Activated naive CD4-positive, alpha-beta T cell treated with anti-CD3 and anti-CD28 coated beads for 36 hours (primary cell): ENCODE data around the gene TRIM56. TPM values are rescaled to one million over a fixed set of nuclear protein-coding genes. Genes with fewer than 3 reads are reported as not detected.
"Not testable (repeated sequence)": the region's sequence is repeated elsewhere in the genome, so short reads cannot be mapped to it uniquely, and the experiment has no call there.

Experiments
- CTCF ChIA-PET: fragments of 350-600 bp; sonication (Branson Sonifier 250); formaldehyde crosslinking; loops from one replicate; lab custom pipeline; 2021; ENCODE audit warnings: antibody characterized with exemption; lab: Charles Lee
- DNase-seq: peaks from one replicate; pipeline ENCODE4 v3.0.0-alpha.2; 2020
- H3K27ac Mint-ChIP-seq: one replicate; pipeline ENCODE4 v1.8.0; 2021; ENCODE audit warnings: mild to moderate bottlenecking, mixed read lengths
- H3K27me3 Mint-ChIP-seq: one replicate; pipeline ENCODE4 v1.8.0; 2021; ENCODE audit warnings: low read depth, mixed read lengths
- H3K36me3 Mint-ChIP-seq: one replicate; pipeline ENCODE4 v1.8.0; 2021; ENCODE audit warnings: low read depth, mixed read lengths
- H3K4me1 Mint-ChIP-seq: one replicate; pipeline ENCODE4 v1.8.0; 2021; ENCODE audit warnings: low read depth, mixed read lengths
- H3K4me3 Mint-ChIP-seq: one replicate; pipeline ENCODE4 v1.8.0; 2021; ENCODE audit warnings: mild to moderate bottlenecking, moderate library complexity, mixed read lengths
- H3K9me3 Mint-ChIP-seq: one replicate; pipeline ENCODE4 v1.8.0; 2021; ENCODE audit warnings: mixed read lengths
- intact Hi-C: fragments of 100-400 bp; cut with micrococcal nuclease; formaldehyde crosslinking; loops from one replicate; pipeline ENCODE4 v1.15.1; 2023
- total RNA-seq, 2 experiments: library from RNA; stranded (reverse); gene quantifications; one replicate each; pipeline ENCODE4 v1.2.3, GENCODE V29; 2021

The TRIM56 gene
- total RNA-seq, 2 experiments from 2014 or later = 41.4 to 41.7 TPM

DNA sequence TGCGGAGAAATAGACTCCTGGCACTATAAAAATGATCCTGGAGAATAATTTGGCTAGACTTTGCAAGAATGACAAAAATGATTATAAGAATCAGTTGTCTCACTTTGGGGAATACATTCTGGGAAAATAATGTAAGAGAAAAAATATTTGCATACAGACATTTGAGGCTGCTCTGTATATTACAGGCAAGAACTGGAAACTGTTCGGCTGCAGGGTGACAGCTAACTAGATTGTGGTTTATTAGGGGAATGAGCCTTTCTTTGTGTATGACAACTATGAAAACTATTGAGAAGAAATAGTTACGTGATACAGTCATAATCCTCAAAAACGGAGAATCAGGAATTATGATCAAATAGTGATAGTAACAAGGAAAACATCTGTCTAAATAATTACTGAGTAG, 8.6 kb downstream of the TRIM56 start:
- no peak overlapping the region for H3K27ac Mint-ChIP-seq
- H3K4me3 Mint-ChIP-seq = no peak overlapping the region
- no peak for DNase-seq
- H3K4me1 Mint-ChIP-seq = peaks cover 17% of the 10 kb centered on the region
- H3K27me3 Mint-ChIP-seq = no peaks in the 10 kb centered on the region
- intact Hi-C loops = no loop called here
- peaks cover 24% of the 10 kb centered on the region for H3K36me3 Mint-ChIP-seq
- H3K9me3 Mint-ChIP-seq = no peaks in the 10 kb centered on the region
- CTCF ChIA-PET = interaction anchor here (1.2 to 1.6 kb wide), 2 partner anchors 8 to 11 kb away, joined by 3 to 5 read pairs; partner anchors contain the start of gene TRIM56

DNA sequence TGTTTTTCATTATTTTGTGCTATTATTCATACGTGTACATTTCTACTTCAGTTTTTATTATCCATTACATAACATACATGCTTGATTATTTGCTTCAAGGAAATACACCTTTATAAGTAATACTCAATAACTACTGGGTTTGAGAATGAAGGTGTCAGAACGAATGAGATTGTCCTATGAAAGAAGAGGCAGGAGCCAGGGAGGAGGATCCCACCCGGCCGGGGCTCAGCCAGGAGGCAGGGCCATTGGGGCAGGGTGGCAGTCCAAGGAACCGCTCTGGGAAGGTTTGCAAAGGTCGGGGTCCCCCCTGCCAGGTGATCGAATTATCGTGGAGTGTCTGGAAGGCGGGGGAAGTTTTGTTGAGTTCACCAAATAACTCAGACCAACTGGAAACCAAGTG, 9.1 kb downstream of the TRIM56 start:
- H3K36me3 Mint-ChIP-seq = peaks cover 20% of the 10 kb centered on the region
- peaks cover 13% of the 10 kb centered on the region for H3K4me1 Mint-ChIP-seq
- H3K27me3 Mint-ChIP-seq = no peaks in the 10 kb centered on the region
- DNase-seq = no peak
- no peaks in the 10 kb centered on the region for H3K9me3 Mint-ChIP-seq
- CTCF ChIA-PET = interaction anchor here (0.8 to 1.6 kb wide), 7 partner anchors 9 to 204 kb away, joined by 3 to 7 read pairs (median 4); partner anchors contain the start of gene TRIM56
- no peak overlapping the region for H3K4me3 Mint-ChIP-seq
- intact Hi-C loops = no loop called here
- H3K27ac Mint-ChIP-seq = no peak overlapping the region

DNA sequence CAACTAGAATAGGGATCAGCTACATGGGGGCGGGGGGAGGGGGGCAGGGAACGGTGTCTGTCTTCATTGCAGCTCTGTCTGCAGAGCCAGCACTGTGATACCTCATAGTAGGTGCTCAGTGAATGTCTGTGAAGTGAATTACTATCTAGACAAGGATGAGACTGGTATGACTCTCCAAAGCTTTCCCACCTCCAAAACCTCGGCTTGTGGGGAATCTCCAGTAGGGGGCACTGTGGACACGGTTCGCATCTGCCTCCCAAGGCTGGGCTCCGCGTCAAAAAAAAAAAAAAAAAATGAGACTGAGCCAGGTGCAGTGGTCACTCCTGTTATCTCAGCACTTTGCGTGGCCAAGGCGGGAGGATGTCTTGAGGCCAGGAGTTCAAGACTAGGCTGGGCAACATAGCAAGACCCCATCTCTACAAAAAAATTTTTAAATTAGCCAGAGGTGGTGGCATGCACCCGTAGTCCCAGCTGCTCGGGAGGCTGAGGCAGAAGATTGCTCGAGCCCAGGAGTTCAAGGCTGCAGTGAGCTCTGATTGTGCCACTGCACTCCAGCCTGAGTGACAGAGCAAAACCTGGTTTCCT, 9.6 kb downstream of the TRIM56 start:
- CTCF ChIA-PET = interaction anchor here (0.8 to 1.6 kb wide), 9 partner anchors 9 to 340 kb away, joined by 3 to 7 read pairs (median 4); partner anchors contain the start of gene TRIM56
- DNase-seq = peak; percentile 62

GRCh38 chr7:101096331-101096956, 11.2 kb downstream of the TRIM56 start:
- CTCF ChIA-PET = interaction anchor here (0.8 to 1.2 kb wide), 5 partner anchors 8 to 98 kb away, joined by 3 to 4 read pairs (median 4); partner anchors contain the start of gene TRIM56
- H3K9me3 Mint-ChIP-seq = no peaks in the 10 kb centered on the region
- intact Hi-C loops = no loop called here
- peaks cover 5% of the 10 kb centered on the region for H3K27me3 Mint-ChIP-seq
- H3K4me1 Mint-ChIP-seq = peaks cover 15% of the 10 kb centered on the region
- no peak overlapping the region for H3K27ac Mint-ChIP-seq
- no peak overlapping the region for H3K4me3 Mint-ChIP-seq
- H3K36me3 Mint-ChIP-seq = peaks cover 10% of the 10 kb centered on the region
- DNase-seq = no peak

More for the DNA sequence above, 9.6 kb downstream of the TRIM56 start:
- H3K4me1 Mint-ChIP-seq = peaks cover 13% of the 10 kb centered on the region
- no peak overlapping the region for H3K27ac Mint-ChIP-seq
- no peaks in the 10 kb centered on the region for H3K9me3 Mint-ChIP-seq
- intact Hi-C loops = no loop called here
- H3K27me3 Mint-ChIP-seq = no peaks in the 10 kb centered on the region
- no peak overlapping the region for H3K4me3 Mint-ChIP-seq
- peaks cover 18% of the 10 kb centered on the region for H3K36me3 Mint-ChIP-seq

DNA sequence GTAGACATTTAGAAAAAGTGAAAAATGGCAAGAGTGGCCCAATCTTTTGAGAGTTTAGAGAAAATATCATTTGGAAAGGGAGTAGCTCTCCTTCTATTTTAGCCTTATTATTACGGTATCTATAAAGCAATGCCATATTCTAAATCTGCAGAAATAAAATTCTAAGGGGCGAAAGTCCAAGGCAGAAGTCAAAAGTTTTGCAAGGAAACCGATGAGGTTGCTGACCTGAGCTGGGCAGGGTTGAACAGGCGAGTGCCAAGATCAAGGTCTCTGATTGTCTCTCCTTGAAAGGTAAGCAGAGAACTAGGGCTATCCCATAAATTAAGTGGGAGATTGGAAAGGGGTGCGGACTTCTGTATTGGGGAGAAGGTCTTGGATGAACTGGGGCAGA, 11.7 kb downstream of the TRIM56 start:
- DNase-seq = no peak
- Mint-ChIP-seq H3K27ac (no peak overlapping the region), H3K36me3 (peaks cover 5% of the 10 kb centered on the region), H3K4me1 (peaks cover 13% of the 10 kb centered on the region), H3K9me3 (no peaks in the 10 kb centered on the region), H3K4me3 (no peak overlapping the region), H3K27me3 (peaks cover 6% of the 10 kb centered on the region)
- CTCF ChIA-PET = interaction anchor here (0.8 to 1.2 kb wide), 4 partner anchors 9 to 98 kb away, joined by 3 to 4 read pairs (median 4); no protein-coding TSS in a partner anchor
- intact Hi-C loops = no loop called here

DNA sequence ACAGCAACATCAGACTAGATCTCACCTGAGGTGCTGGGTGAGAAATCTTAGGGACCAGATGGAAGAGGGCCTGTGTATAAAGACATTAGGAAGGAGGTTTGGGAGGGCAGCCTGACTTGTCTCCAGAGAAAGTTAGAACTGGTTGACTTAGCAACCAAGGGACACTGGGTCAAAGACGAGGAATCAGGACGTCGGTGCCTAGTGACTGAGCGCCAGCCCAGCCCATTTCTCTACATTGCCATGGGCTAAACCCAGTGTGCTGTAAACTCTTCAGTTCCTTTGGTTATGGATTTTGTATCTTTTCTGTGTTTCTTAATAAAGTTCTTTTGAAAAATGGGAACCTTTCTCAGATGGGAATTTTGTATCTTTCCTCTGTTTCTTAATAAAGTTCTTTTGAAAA, 12.3 kb downstream of the TRIM56 start:
- Mint-ChIP-seq H3K9me3 (no peaks in the 10 kb centered on the region), H3K4me3 (no peak overlapping the region), H3K4me1 (peaks cover 13% of the 10 kb centered on the region), H3K27me3 (peaks cover 6% of the 10 kb centered on the region), H3K36me3 (peaks cover 3% of the 10 kb centered on the region), H3K27ac (no peak overlapping the region)
- no peak for DNase-seq
- CTCF ChIA-PET = no interaction called here
- intact Hi-C loops = no loop called here

GRCh38 chr7:101099969-101100781, 14.9 kb downstream of the TRIM56 start:
- H3K27me3 Mint-ChIP-seq = peaks cover 14% of the 10 kb centered on the region
- H3K27ac Mint-ChIP-seq = no peak overlapping the region
- H3K4me1 Mint-ChIP-seq = peaks cover 13% of the 10 kb centered on the region
- DNase-seq = peak; percentile 76
- H3K4me3 Mint-ChIP-seq = peak overlapping the region; percentile 2
- no peaks in the 10 kb centered on the region for H3K36me3 Mint-ChIP-seq
- no peaks in the 10 kb centered on the region for H3K9me3 Mint-ChIP-seq
- CTCF ChIA-PET = interaction anchor here (1.2 kb wide), 1 partner anchor 44 kb away, joined by 6 read pairs; no protein-coding TSS in a partner anchor
- intact Hi-C loops = no loop called here

- intact Hi-C loops = no loop called here
- H3K36me3 Mint-ChIP-seq = no peaks in the 10 kb centered on the region
- CTCF ChIA-PET = interaction anchor here (0.6 to 1.2 kb wide), 3 partner anchors 43 to 330 kb away, joined by 3 to 6 read pairs (median 3); no protein-coding TSS in a partner anchor
- no peak for DNase-seq
- no peak overlapping the region for H3K27ac Mint-ChIP-seq
- H3K27me3 Mint-ChIP-seq = peaks cover 14% of the 10 kb centered on the region
- H3K4me3 Mint-ChIP-seq = no peak overlapping the region
- H3K4me1 Mint-ChIP-seq = peaks cover 13% of the 10 kb centered on the region
- no peaks in the 10 kb centered on the region for H3K9me3 Mint-ChIP-seq
Observed at GRCh38 chr7:101100858-101101847, 15.9 kb downstream of the TRIM56 start.

GRCh38 chr7:101102026-101102425, 16.7 kb downstream of the TRIM56 start:
- H3K36me3 Mint-ChIP-seq = no peaks in the 10 kb centered on the region
- H3K27ac Mint-ChIP-seq = no peak overlapping the region
- H3K4me1 Mint-ChIP-seq = peaks cover 13% of the 10 kb centered on the region
- no peaks in the 10 kb centered on the region for H3K9me3 Mint-ChIP-seq
- no peak for DNase-seq
- CTCF ChIA-PET = interaction anchor here (0.6 to 0.7 kb wide), 2 partner anchors 91 to 331 kb away, joined by 3 read pairs; no protein-coding TSS in a partner anchor
- intact Hi-C loops = no loop called here
- H3K4me3 Mint-ChIP-seq = no peak overlapping the region
- H3K27me3 Mint-ChIP-seq = peaks cover 14% of the 10 kb centered on the region

DNA sequence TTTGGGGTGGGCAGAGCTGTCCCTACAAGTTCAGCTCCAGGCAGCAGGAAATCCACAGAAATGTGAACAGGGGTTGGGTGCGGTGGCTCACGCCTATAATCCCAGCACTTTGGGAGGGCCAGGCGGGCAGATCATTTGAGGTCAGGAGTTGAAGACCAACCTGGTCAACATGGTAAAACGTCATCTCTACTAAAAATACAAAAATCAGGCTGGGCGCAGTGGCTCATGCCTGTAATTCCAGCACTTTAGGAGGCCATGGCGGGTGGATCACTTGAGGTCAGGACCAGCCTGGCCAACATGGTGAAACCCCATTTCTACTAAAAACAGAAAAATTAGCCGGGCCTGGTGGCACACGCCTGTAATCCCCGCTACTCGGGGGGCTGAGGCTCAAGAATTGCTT, 18.4 kb downstream of the TRIM56 start:
- H3K36me3 Mint-ChIP-seq, H3K4me3 Mint-ChIP-seq, intact Hi-C loops, DNase-seq, H3K9me3 Mint-ChIP-seq, H3K27ac Mint-ChIP-seq: not testable (repeated sequence)
- CTCF ChIA-PET = interaction anchor here (0.5 kb wide), 1 partner anchor 66 kb away, joined by 3 read pairs; no protein-coding TSS in a partner anchor
- peaks cover 13% of the 10 kb centered on the region for H3K4me1 Mint-ChIP-seq
- H3K27me3 Mint-ChIP-seq = peaks cover 18% of the 10 kb centered on the region

GRCh38 chr7:101104193-101104713, 19.0 kb downstream of the TRIM56 start:
- Mint-ChIP-seq H3K4me1 (peaks cover 13% of the 10 kb centered on the region), H3K4me3 (no peak overlapping the region), H3K36me3 (no peaks in the 10 kb centered on the region), H3K27ac (no peak overlapping the region), H3K9me3 (no peaks in the 10 kb centered on the region), H3K27me3 (peaks cover 18% of the 10 kb centered on the region)
- intact Hi-C loops = no loop called here
- CTCF ChIA-PET = interaction anchor here (0.5 kb wide), 1 partner anchor 66 kb away, joined by 3 read pairs; no protein-coding TSS in a partner anchor
- no peak for DNase-seq
